Uterus (tissue), 4 donors: ENCODE results near the gene CD22. TPM values are rescaled to one million over a fixed set of nuclear protein-coding genes. Genes with fewer than 3 reads are reported as not detected.

Experiments
- DNase-seq, 2 donors: peaks; one replicate each; pipeline ENCODE4 v3.0.0-alpha.2; 2019 to 2020
- H3K27ac ChIP-seq, 2 donors: fragments of 200-600 bp; sonication (generic); 1 replicate in 1 of 2; 2 replicates in 1 of 2; pipeline ENCODE4 v1.5.1; 2016 to 2018
- H3K27me3 ChIP-seq, 2 donors: fragments of 200-600 bp; sonication (generic); one replicate each; pipeline ENCODE4 v1.5.1; 2018 to 2019; ENCODE audit warnings: control low read depth in 1 of 2
- H3K36me3 ChIP-seq, 2 donors: fragments of 200-600 bp; sonication (generic); one replicate each; pipeline ENCODE4 v1.5.1; 2019; ENCODE audit warnings: control low read depth in 1 of 2
- H3K4me1 ChIP-seq, 2 donors: fragments of 200-600 bp; sonication (generic); one replicate each; pipeline ENCODE4 v1.5.1; 2018 to 2019; ENCODE audit warnings: control low read depth in 1 of 2
- H3K4me3 ChIP-seq, 2 donors: fragments of 200-600 bp; sonication (generic); 1 replicate in 1 of 2; 2 replicates in 1 of 2; pipeline ENCODE4 v1.5.1; 2018 to 2019; ENCODE audit warnings: mild to moderate bottlenecking in 1 of 2
- H3K9me3 ChIP-seq, 2 donors: fragments of 200-600 bp; sonication (generic); one replicate each; pipeline ENCODE4 v1.5.1; 2019; ENCODE audit warnings: control low read depth in 1 of 2
- POLR2A ChIP-seq, 2 donors: fragments of 450-650 bp; IDR thresholded peaks; one replicate each; pipeline ENCODE4 v1.6.1; 2016; ENCODE audit warnings: antibody characterized with exemption in 2 of 2, mild to moderate bottlenecking in 1 of 2, moderate library complexity in 1 of 2
- intact Hi-C: fragments of 100-400 bp; cut with DNase I; formaldehyde crosslinking; loops from one replicate; pipeline ENCODE4 v1.15.1; 2023; ENCODE audit warnings: low total_unique reads
- total RNA-seq, 4 donors: library from RNA; depleted of rRNA in 3 of 4; stranded (reverse); fragments of >200 nt in 3 of 4; gene quantifications; one replicate each; pipeline versions ENCODE4 v1.1.0 to v1.2.4, GENCODE V29; 2014 to 2023
- TF ChIP-seq, protein P1 (sequence below), 4 experiments: fragments of 200-600 bp in 2 of 4; fragments of 450-650 bp in 2 of 4; sonication (generic) in 2 of 4; IDR thresholded peaks; one replicate each; pipeline ENCODE4 v1.5.1; 2016 to 2019; ENCODE audit warnings: antibody characterized with exemption in 4 of 4, mild to moderate bottlenecking in 2 of 4, moderate library complexity in 1 of 4
- donor health status: DM: yes; HTN: yes; CAD: no.

CD22 gene
- total RNA-seq, 4 donors from 2014 or later, result under 0.01 to 9.4 (median 1.3) TPM

- Histone ChIP-seq H3K27me3 (no peaks in the 10 kb centered on the region), H3K9me3 (no peaks in the 10 kb centered on the region), H3K36me3 (no peaks in the 10 kb centered on the region), H3K4me1 (no peaks in the 10 kb centered on the region), H3K27ac (no peak overlapping the region), H3K4me3 (peak overlapping the region in 1 of 2 donors; percentile 34)
- DNase-seq, result no peak
- TF ChIP-seq, protein P1, sequence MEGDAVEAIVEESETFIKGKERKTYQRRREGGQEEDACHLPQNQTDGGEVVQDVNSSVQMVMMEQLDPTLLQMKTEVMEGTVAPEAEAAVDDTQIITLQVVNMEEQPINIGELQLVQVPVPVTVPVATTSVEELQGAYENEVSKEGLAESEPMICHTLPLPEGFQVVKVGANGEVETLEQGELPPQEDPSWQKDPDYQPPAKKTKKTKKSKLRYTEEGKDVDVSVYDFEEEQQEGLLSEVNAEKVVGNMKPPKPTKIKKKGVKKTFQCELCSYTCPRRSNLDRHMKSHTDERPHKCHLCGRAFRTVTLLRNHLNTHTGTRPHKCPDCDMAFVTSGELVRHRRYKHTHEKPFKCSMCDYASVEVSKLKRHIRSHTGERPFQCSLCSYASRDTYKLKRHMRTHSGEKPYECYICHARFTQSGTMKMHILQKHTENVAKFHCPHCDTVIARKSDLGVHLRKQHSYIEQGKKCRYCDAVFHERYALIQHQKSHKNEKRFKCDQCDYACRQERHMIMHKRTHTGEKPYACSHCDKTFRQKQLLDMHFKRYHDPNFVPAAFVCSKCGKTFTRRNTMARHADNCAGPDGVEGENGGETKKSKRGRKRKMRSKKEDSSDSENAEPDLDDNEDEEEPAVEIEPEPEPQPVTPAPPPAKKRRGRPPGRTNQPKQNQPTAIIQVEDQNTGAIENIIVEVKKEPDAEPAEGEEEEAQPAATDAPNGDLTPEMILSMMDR (IDR thresholded peaks at IDR 0.05), result no peak
- TF ChIP-seq POLR2A (IDR thresholded peaks at IDR 0.05), result no peak
- intact Hi-C loops, result no loop called here
Measured at GRCh38 chr19:35310331-35310730, 18.7 kb upstream of the CD22 start.

DNA sequence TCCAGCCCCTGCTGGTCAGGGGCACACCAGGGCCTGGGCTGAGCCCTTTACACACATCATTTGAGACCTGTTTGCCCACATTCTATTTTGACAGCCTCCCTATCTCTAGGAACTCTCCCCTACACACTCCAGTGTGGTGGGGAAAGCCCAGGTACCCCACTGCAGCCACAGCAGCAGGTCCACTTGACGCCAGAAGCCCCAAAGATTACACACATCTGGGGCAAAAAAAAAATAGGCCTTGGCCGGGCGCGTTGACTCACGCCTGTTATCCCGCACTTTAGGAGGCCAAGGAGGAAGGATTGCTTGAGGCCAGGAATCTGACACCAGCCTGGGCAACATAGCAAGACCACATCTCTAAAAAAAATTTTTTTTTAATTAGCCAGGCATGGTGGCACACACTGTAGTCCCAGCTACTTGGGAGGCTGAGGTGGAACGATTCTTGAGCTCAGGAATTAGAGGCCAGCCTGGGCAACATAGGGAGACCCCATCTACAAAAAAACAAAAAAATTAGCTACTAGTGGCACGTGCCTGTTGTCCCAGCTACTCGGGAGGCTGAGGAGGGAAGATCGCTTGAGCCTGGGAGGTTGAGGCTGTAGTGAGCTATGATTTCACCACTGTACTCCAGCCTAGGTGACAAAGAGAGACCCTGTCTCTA lies 18.0 kb upstream of the CD22 start:
- H3K4me3 ChIP-seq, result peak overlapping the region in 1 of 2 donors; percentile 34
- no peak for DNase-seq
- H3K27me3 ChIP-seq, result no peaks in the 10 kb centered on the region
- intact Hi-C loops, result no loop called here
- no peak for TF ChIP-seq POLR2A (IDR thresholded peaks at IDR 0.05)
- TF ChIP-seq, protein P1 (IDR thresholded peaks at IDR 0.05), result no peak
- H3K9me3 ChIP-seq, result no peaks in the 10 kb centered on the region
- H3K4me1 ChIP-seq, result no peaks in the 10 kb centered on the region
- no peaks in the 10 kb centered on the region for H3K36me3 ChIP-seq
- no peak overlapping the region for H3K27ac ChIP-seq

- no peak overlapping the region for H3K27ac ChIP-seq
- no peaks in the 10 kb centered on the region for H3K4me1 ChIP-seq
- no peaks in the 10 kb centered on the region for H3K36me3 ChIP-seq
- no peaks in the 10 kb centered on the region for H3K27me3 ChIP-seq
- no peaks in the 10 kb centered on the region for H3K9me3 ChIP-seq
- intact Hi-C loops, result no loop called here
- TF ChIP-seq POLR2A (IDR thresholded peaks at IDR 0.05), result no peak
- TF ChIP-seq, protein P1 (IDR thresholded peaks at IDR 0.05), result no peak
- peak overlapping the region in 1 of 2 donors; percentile 18 for H3K4me3 ChIP-seq
- DNase-seq, result no peak
Measured at GRCh38 chr19:35311901-35312665, 16.9 kb upstream of the CD22 start.

DNA sequence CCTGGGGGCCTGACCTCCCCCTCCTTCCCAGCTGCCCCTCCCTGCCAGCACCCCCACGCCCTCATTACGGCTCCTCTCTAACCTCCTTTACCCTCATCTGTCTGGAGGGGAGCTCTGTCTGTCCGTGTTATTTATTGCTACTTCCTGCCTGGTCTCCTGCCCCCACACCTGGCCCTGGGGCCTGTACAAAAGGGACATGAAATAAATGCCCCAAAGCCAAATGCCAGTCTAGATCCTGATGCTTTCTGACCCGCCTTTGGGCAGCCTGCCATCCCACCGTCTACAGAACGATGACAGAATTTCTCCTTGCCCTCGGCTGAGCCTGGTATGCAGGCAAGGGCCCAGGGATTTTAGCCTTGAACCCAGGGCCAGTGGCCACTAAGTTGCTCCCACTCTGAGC lies 15.4 kb upstream of the CD22 start:
- H3K9me3 ChIP-seq, result no peaks in the 10 kb centered on the region
- no peak overlapping the region for H3K27ac ChIP-seq
- H3K4me3 ChIP-seq, result no peak overlapping the region
- DNase-seq, result no peak
- H3K4me1 ChIP-seq, result no peaks in the 10 kb centered on the region
- H3K36me3 ChIP-seq, result no peaks in the 10 kb centered on the region
- intact Hi-C loops, result no loop called here
- TF ChIP-seq, protein P1 (IDR thresholded peaks at IDR 0.05), result no peak
- no peak for TF ChIP-seq POLR2A (IDR thresholded peaks at IDR 0.05)
- H3K27me3 ChIP-seq, result no peaks in the 10 kb centered on the region

DNA sequence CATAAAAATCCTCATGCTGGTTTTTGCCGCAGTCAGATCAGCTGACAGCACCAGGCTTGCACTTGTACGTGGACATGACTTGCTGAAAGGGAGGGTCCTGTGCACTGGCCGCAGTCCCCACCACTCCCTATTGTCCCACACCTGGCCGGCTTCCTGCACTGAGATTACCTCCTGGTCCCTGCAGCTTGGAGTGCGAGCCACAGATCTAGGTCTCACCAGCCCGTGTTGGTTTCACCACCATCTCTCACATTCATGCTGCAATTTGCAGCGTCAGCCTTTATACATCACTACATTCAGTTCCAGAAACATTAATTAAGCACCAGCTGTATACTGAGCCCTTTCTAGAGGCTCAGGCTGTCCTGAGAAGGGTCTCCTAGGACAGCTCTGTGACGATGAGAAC lies 15.0 kb upstream of the CD22 start:
- H3K9me3 ChIP-seq, result no peaks in the 10 kb centered on the region
- no peak overlapping the region for H3K27ac ChIP-seq
- no peak overlapping the region for H3K4me3 ChIP-seq
- no peaks in the 10 kb centered on the region for H3K27me3 ChIP-seq
- intact Hi-C loops, result no loop called here
- TF ChIP-seq POLR2A (IDR thresholded peaks at IDR 0.05), result no peak
- TF ChIP-seq, protein P1 (IDR thresholded peaks at IDR 0.05), result no peak
- no peaks in the 10 kb centered on the region for H3K36me3 ChIP-seq
- no peaks in the 10 kb centered on the region for H3K4me1 ChIP-seq
- DNase-seq, result no peak
